Measurements from ENCODE around the gene PRLR.

PRLR gene

GRCh38 chr5:35024911-35025510 lies 205.3 kb downstream of the PRLR start:
- Histone ChIP-seq H3K9me3 (ENCODE audit: control insufficient read depth, low read depth, low read length) (no peaks in the 10 kb centered on the region), H3K9ac (ENCODE audit: low read length) (no peak overlapping the region), H3K27me3 (ENCODE audit: control insufficient read depth, insufficient read depth, low read length) (no peaks in the 10 kb centered on the region), H3K4me3 (ENCODE audit: low read length) (no peak overlapping the region), H3K4me1 (ENCODE audit: control insufficient read depth, low read depth, low read length) (no peaks in the 10 kb centered on the region), H3K36me3 (ENCODE audit: control insufficient read depth, low read depth, low read length) (no peaks in the 10 kb centered on the region), H3K27ac (ENCODE audit: low read length) (no peak overlapping the region)

- H3K27ac ChIP-seq (ENCODE audit: low read length) = no peak overlapping the region
- no peaks in the 10 kb centered on the region for H3K9me3 ChIP-seq (ENCODE audit: control insufficient read depth, low read depth, low read length)
- H3K4me3 ChIP-seq (ENCODE audit: low read length) = no peak overlapping the region
- H3K36me3 ChIP-seq (ENCODE audit: control insufficient read depth, low read depth, low read length) = no peaks in the 10 kb centered on the region
- no peaks in the 10 kb centered on the region for H3K4me1 ChIP-seq (ENCODE audit: control insufficient read depth, low read depth, low read length)
- no peak overlapping the region for H3K9ac ChIP-seq (ENCODE audit: low read length)
- no peaks in the 10 kb centered on the region for H3K27me3 ChIP-seq (ENCODE audit: control insufficient read depth, insufficient read depth, low read length)
Measured at GRCh38 chr5:35023391-35024178, 206.7 kb downstream of the PRLR start.

DNA sequence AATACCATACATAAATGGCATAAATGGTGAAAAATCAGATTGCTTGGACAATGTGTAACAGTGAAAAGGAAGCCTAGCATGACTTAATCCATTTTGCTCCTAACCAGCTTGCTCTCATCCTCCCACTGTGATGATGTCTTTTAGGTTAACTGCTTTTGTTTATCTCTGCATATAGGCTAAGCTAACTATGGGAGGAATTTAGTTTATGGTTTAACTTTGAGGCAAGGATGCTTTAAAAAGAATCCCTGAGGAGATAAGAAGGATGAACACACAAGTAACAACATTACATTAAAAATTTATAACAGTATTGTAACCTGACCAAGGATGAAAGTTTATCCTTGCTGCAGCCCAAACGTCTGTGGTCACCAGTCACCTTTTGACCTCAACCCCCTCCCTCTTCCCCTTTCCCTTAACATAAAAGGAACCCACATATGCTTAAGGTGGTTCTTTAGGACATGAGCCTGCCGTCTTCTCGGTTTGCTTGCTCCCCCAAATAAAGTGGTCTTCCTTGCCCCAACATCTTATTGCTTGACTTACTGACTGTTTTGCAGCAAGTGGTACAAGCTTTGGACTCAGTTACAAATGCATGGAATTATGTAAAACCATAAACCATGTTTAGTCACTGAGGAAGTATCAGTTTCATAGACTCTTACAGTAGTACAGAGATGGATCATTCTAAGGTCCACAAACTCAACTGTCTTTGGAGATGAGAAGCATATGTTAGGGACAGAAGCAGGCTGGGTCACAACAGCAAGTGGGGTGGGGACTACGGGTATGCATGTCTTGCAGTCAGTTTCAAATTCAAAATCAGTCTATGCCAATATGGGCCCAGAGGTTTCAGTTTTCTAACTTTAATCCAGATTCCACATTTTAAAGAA lies 213.9 kb downstream of the PRLR start:
- Histone ChIP-seq H3K4me3 (ENCODE audit: low read length) (no peak overlapping the region), H3K36me3 (ENCODE audit: control insufficient read depth, low read depth, low read length) (no peaks in the 10 kb centered on the region), H3K27ac (ENCODE audit: low read length) (no peak overlapping the region), H3K9ac (ENCODE audit: low read length) (no peak overlapping the region), H3K4me1 (ENCODE audit: control insufficient read depth, low read depth, low read length) (no peaks in the 10 kb centered on the region), H3K27me3 (ENCODE audit: control insufficient read depth, insufficient read depth, low read length) (no peaks in the 10 kb centered on the region), H3K9me3 (ENCODE audit: control insufficient read depth, low read depth, low read length) (no peaks in the 10 kb centered on the region)

DNA sequence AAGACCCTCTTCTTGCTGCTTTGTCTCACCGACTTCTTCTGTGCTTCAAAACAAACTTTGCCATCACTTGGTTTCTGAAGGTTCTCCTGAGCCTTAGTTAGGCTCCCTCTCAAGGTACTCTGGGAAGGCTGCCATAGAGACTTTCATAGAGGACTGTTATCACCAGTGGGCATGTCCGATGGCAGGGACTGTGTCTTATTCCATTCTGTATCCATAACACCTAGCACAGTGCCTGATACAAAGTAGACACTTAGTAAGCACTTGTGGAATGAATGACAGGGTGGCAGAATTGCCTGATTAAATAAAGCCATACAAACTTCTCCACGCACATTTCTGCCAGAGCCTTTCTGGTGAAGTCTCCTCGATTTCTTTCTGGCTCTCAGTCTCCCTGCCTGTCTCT lies 215.2 kb downstream of the PRLR start:
- H3K27me3 ChIP-seq (ENCODE audit: control insufficient read depth, insufficient read depth, low read length) = no peaks in the 10 kb centered on the region
- H3K4me3 ChIP-seq (ENCODE audit: low read length) = no peak overlapping the region
- no peaks in the 10 kb centered on the region for H3K4me1 ChIP-seq (ENCODE audit: control insufficient read depth, low read depth, low read length)
- H3K9me3 ChIP-seq (ENCODE audit: control insufficient read depth, low read depth, low read length) = no peaks in the 10 kb centered on the region
- no peak overlapping the region for H3K27ac ChIP-seq (ENCODE audit: low read length)
- no peak overlapping the region for H3K9ac ChIP-seq (ENCODE audit: low read length)
- no peaks in the 10 kb centered on the region for H3K36me3 ChIP-seq (ENCODE audit: control insufficient read depth, low read depth, low read length)

DNA sequence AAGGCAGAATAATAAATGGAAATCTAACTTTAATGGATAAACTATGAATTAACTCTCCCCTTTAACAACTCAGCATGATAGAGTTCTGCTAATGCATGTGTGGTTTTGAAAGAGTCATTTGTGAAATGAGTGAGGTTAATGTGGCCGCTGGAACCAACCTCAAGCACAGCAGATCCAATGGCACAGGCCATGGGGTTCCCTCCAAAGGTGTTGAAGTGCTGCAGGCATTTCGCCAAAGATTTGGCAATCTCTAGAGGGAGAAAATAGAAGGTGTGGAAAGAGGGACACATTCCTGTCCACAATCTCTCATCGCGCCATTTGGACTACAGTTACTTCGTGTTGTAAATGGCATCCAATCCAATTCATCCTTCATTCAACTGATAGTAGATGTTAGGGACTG lies 217.5 kb downstream of the PRLR start:
- no peaks in the 10 kb centered on the region for H3K9me3 ChIP-seq (ENCODE audit: control insufficient read depth, low read depth, low read length)
- H3K4me1 ChIP-seq (ENCODE audit: control insufficient read depth, low read depth, low read length) = no peaks in the 10 kb centered on the region
- no peak overlapping the region for H3K4me3 ChIP-seq (ENCODE audit: low read length)
- H3K27me3 ChIP-seq (ENCODE audit: control insufficient read depth, insufficient read depth, low read length) = no peaks in the 10 kb centered on the region
- H3K36me3 ChIP-seq (ENCODE audit: control insufficient read depth, low read depth, low read length) = no peaks in the 10 kb centered on the region
- no peak overlapping the region for H3K9ac ChIP-seq (ENCODE audit: low read length)
- no peak overlapping the region for H3K27ac ChIP-seq (ENCODE audit: low read length)

DNA sequence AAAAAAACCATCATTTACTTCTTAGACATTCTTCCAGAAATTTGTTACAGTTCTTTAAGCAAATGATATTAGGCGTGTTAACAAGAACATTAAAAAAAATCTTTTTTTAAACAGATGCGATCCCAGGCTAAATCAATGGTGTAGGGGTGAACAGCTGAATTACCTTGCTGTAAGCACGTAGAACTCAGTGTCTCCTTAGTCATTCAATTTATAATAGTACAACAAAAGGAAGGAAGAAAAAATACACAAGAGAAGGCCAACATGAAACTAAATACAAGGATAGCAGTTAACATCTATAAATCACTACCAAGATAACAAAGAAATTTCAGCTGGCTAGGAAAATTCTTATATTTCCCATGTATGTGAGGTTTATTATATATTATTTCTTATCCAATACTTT lies 217.9 kb downstream of the PRLR start:
- H3K4me1 ChIP-seq (ENCODE audit: control insufficient read depth, low read depth, low read length) = no peaks in the 10 kb centered on the region
- H3K27me3 ChIP-seq (ENCODE audit: control insufficient read depth, insufficient read depth, low read length) = no peaks in the 10 kb centered on the region
- H3K4me3 ChIP-seq (ENCODE audit: low read length) = no peak overlapping the region
- no peaks in the 10 kb centered on the region for H3K36me3 ChIP-seq (ENCODE audit: control insufficient read depth, low read depth, low read length)
- no peak overlapping the region for H3K27ac ChIP-seq (ENCODE audit: low read length)
- H3K9me3 ChIP-seq (ENCODE audit: control insufficient read depth, low read depth, low read length) = no peaks in the 10 kb centered on the region
- no peak overlapping the region for H3K9ac ChIP-seq (ENCODE audit: low read length)

DNA sequence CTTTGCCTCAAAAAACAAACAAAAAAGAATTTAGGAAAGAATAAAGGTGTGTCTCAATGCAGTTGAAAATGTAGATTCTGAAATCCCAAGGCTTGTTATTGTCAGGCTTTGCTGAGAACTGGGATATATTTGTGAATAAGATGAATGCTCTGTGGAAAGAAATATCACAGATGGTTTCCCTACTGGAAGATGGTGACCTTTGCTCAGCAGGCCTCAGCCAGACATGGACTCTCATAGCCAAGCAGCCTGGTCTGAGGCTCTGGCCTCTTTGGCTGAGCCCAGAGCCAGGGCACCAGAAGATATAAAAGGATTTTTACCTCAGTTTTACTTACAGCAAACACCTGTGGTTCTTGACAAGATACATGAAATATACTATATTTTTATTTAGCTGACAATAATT lies 219.6 kb downstream of the PRLR start:
- no peak overlapping the region for H3K9ac ChIP-seq (ENCODE audit: low read length)
- H3K27ac ChIP-seq (ENCODE audit: low read length) = no peak overlapping the region
- H3K4me3 ChIP-seq (ENCODE audit: low read length) = no peak overlapping the region
- no peaks in the 10 kb centered on the region for H3K9me3 ChIP-seq (ENCODE audit: control insufficient read depth, low read depth, low read length)
- no peaks in the 10 kb centered on the region for H3K27me3 ChIP-seq (ENCODE audit: control insufficient read depth, insufficient read depth, low read length)
- H3K36me3 ChIP-seq (ENCODE audit: control insufficient read depth, low read depth, low read length) = no peaks in the 10 kb centered on the region
- no peaks in the 10 kb centered on the region for H3K4me1 ChIP-seq (ENCODE audit: control insufficient read depth, low read depth, low read length)

DNA sequence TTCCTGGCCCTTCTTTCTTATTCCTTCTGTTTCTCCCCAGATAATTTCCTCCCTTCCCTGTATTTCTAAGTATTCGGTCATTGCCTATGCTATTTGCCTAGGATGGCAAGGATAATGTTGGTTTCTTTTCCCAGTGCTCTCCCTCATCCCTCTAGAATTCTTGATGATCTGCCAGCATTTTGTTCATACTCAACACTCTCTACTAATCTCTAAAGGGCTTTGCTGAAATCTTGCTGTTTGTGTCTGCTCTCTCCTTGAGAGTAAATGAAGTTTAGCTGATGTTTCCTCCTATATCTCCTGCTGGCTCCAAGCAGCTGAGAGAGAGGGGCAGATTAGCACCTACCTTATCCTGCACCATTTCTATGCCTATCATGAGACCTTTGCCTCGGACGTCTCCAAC lies 220.6 kb downstream of the PRLR start:
- Histone ChIP-seq H3K4me1 (ENCODE audit: control insufficient read depth, low read depth, low read length) (no peaks in the 10 kb centered on the region), H3K27ac (ENCODE audit: low read length) (no peak overlapping the region), H3K9ac (ENCODE audit: low read length) (no peak overlapping the region), H3K9me3 (ENCODE audit: control insufficient read depth, low read depth, low read length) (no peaks in the 10 kb centered on the region), H3K4me3 (ENCODE audit: low read length) (no peak overlapping the region), H3K27me3 (ENCODE audit: control insufficient read depth, insufficient read depth, low read length) (no peaks in the 10 kb centered on the region), H3K36me3 (ENCODE audit: control insufficient read depth, low read depth, low read length) (no peaks in the 10 kb centered on the region)

DNA sequence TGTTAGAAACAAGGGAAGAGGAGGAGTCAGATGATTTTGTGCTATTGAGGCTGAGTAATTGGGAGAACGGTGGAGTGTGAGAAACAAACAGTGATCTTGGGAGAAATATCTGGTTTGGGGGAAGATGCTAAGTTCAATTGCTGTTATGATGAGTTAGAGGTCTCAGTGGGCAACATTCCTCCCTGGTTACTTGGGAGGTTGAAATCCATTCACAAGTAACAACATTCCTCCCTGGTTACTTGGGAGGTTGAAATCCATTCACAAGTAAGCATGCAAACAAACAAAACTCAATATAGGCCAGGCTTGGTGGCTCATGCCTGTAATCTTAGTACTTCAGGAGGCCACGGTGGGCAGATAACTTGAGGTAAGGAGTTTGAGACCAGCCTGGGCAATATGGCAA lies 221.3 kb downstream of the PRLR start:
- Histone ChIP-seq H3K9me3 (ENCODE audit: control insufficient read depth, low read depth, low read length) (no peaks in the 10 kb centered on the region), H3K27me3 (ENCODE audit: control insufficient read depth, insufficient read depth, low read length) (no peaks in the 10 kb centered on the region), H3K4me1 (ENCODE audit: control insufficient read depth, low read depth, low read length) (no peaks in the 10 kb centered on the region), H3K4me3 (ENCODE audit: low read length) (no peak overlapping the region), H3K9ac (ENCODE audit: low read length) (no peak overlapping the region), H3K36me3 (ENCODE audit: control insufficient read depth, low read depth, low read length) (no peaks in the 10 kb centered on the region), H3K27ac (ENCODE audit: low read length) (no peak overlapping the region)

DNA sequence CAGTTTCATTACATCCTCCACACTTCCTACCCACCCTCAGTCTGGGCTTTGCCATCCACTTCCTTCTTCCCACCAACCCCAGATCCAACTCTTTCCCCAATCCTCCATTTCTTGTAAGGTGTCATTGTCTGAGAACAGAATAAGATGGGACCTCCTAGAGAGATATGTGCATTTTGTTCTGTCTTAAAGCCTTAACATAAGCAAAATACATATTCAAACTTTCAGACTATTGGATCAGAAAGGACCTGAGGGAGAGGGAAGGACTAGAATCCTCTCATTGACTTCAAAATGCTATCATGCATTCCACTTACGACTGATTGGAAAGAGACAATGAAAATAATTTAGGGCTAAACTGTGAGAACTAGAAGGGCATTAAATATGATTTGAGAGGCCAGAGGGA lies 225.5 kb downstream of the PRLR start:
- H3K4me3 ChIP-seq (ENCODE audit: low read length) = no peak overlapping the region
- H3K27ac ChIP-seq (ENCODE audit: low read length) = no peak overlapping the region
- H3K9ac ChIP-seq (ENCODE audit: low read length) = no peak overlapping the region
- H3K4me1 ChIP-seq (ENCODE audit: control insufficient read depth, low read depth, low read length) = no peaks in the 10 kb centered on the region
- no peaks in the 10 kb centered on the region for H3K9me3 ChIP-seq (ENCODE audit: control insufficient read depth, low read depth, low read length)
- H3K27me3 ChIP-seq (ENCODE audit: control insufficient read depth, insufficient read depth, low read length) = no peaks in the 10 kb centered on the region
- H3K36me3 ChIP-seq (ENCODE audit: control insufficient read depth, low read depth, low read length) = no peaks in the 10 kb centered on the region

DNA sequence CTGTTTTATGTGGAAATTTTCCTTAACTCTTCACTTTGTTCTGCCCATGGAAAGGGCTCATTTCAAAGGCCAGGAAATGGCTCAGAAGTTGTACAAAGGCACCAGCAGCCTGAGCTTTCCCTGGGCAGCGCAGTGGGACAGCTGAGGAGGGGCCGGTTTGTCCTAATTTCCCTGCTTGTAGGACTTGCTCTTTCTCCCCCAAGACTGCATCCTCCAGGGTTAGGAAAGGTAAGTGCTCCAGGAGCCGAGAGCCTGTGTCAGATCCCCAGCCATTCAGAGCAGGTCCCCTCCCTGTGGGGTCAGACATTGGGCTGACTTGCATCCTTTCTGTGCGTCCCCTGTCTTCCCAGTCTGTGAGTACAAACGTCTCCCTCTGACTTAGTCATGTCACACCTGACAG lies 226.1 kb downstream of the PRLR start:
- Histone ChIP-seq H3K4me3 (ENCODE audit: low read length) (no peak overlapping the region), H3K27me3 (ENCODE audit: control insufficient read depth, insufficient read depth, low read length) (no peaks in the 10 kb centered on the region), H3K4me1 (ENCODE audit: control insufficient read depth, low read depth, low read length) (no peaks in the 10 kb centered on the region), H3K9ac (ENCODE audit: low read length) (no peak overlapping the region), H3K36me3 (ENCODE audit: control insufficient read depth, low read depth, low read length) (no peaks in the 10 kb centered on the region), H3K9me3 (ENCODE audit: control insufficient read depth, low read depth, low read length) (no peaks in the 10 kb centered on the region), H3K27ac (ENCODE audit: low read length) (no peak overlapping the region)
